OCI-LY7 (cell line): ENCODE data around the gene CHD3.

Experiments used
- EZH2phosphoT487 ChIP-seq: fragments of 200-600 bp; sonication (generic); IDR thresholded peaks from 2 replicates; pipeline ENCODE4 v1.6.1; 2018; ENCODE audit warnings: low read depth, borderline replicate concordance, mild to moderate bottlenecking, mixed run types, antibody characterized with exemption, low read length, moderate library complexity, mixed read lengths
- TF ChIP-seq, protein P1 (sequence below): fragments of 200-600 bp; sonication (generic); conservative IDR thresholded peaks from 2 replicates; pipeline ENCODE4 v1.5.1; 2014; ENCODE audit warnings: mild to moderate bottlenecking, antibody characterized with exemption, low read length, moderate library complexity, mixed read lengths

DNA sequence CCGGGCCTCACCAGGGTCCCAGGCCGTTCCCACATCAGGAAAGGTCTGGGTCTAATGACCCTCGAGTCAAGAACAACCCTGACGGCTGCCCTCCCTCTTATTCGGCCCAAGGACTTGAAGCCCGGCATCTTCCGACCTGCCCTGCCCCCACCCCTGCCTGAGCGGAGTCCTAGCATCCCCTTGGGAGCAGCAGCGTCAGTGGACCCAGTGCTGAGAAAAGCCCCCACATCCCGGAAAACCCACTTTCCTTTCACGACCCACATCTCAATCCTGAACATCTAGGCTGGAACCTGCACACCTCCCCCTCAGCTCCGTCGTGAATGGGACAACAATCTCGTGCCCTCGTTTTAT lies 33.0 kb upstream of the CHD3 start:
- TF ChIP-seq, protein P1, sequence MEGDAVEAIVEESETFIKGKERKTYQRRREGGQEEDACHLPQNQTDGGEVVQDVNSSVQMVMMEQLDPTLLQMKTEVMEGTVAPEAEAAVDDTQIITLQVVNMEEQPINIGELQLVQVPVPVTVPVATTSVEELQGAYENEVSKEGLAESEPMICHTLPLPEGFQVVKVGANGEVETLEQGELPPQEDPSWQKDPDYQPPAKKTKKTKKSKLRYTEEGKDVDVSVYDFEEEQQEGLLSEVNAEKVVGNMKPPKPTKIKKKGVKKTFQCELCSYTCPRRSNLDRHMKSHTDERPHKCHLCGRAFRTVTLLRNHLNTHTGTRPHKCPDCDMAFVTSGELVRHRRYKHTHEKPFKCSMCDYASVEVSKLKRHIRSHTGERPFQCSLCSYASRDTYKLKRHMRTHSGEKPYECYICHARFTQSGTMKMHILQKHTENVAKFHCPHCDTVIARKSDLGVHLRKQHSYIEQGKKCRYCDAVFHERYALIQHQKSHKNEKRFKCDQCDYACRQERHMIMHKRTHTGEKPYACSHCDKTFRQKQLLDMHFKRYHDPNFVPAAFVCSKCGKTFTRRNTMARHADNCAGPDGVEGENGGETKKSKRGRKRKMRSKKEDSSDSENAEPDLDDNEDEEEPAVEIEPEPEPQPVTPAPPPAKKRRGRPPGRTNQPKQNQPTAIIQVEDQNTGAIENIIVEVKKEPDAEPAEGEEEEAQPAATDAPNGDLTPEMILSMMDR, result no peak
- TF ChIP-seq EZH2phosphoT487, result no peak
